H7 (cell line): ENCODE results near the gene TEX22. TPM values are rescaled to one million over a fixed set of nuclear protein-coding genes. Genes with fewer than 3 reads are reported as not detected.

Experiments
- DNase-seq: peaks from one replicate; pipeline ENCODE4 v3.0.0; 2012
- H3K27me3 ChIP-seq: 2 replicates; pipeline ENCODE4 v1.6.0; 2011; ENCODE audit warnings: mild to moderate bottlenecking, low read length; ENCODE audit not compliant: control insufficient read depth, insufficient read depth
- H3K36me3 ChIP-seq: replicated peaks from 2 replicates; pipeline ENCODE4 v1.5.1; 2011; ENCODE audit warnings: low read length; ENCODE audit not compliant: control insufficient read depth, insufficient read depth
- H3K4me3 ChIP-seq: 2 replicates; pipeline ENCODE4 v1.5.1; 2011; ENCODE audit warnings: low read depth, mild to moderate bottlenecking, control low read depth, low read length, moderate library complexity; ENCODE audit not compliant: insufficient read depth
- total RNA-seq: library from RNA; depleted of rRNA; stranded (reverse); fragments of >200 nt; shearing (Covaris generic); gene quantifications from 2 replicates; pipeline ENCODE4 v1.2.3, GENCODE V29; 2014

Gene TEX22
- total RNA-seq, 1 experiment from 2014 or later: 0.42 TPM

DNA sequence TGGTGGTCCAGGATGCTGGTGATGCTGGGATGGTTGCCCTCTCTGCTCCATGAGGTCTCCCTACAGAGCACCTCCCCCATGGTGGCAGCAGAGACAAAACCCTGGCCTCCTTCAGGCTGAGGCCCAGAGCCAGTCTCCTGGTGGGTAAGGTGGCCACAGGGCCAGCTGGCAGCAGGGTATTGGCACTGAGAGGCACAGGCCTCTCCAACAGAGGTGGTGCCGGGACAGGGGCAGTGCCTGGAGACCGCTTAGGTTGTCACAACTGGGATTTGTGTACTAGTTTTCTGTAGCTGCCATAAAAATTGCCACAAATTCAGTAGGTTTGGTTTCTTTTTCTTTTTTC, 15.2 kb downstream of the TEX22 start:
- Histone ChIP-seq H3K4me3 (no peak overlapping the region), H3K36me3 (no peaks in the 10 kb centered on the region), H3K27me3 (peaks cover 44% of the 10 kb centered on the region)
- no peak for DNase-seq

DNA sequence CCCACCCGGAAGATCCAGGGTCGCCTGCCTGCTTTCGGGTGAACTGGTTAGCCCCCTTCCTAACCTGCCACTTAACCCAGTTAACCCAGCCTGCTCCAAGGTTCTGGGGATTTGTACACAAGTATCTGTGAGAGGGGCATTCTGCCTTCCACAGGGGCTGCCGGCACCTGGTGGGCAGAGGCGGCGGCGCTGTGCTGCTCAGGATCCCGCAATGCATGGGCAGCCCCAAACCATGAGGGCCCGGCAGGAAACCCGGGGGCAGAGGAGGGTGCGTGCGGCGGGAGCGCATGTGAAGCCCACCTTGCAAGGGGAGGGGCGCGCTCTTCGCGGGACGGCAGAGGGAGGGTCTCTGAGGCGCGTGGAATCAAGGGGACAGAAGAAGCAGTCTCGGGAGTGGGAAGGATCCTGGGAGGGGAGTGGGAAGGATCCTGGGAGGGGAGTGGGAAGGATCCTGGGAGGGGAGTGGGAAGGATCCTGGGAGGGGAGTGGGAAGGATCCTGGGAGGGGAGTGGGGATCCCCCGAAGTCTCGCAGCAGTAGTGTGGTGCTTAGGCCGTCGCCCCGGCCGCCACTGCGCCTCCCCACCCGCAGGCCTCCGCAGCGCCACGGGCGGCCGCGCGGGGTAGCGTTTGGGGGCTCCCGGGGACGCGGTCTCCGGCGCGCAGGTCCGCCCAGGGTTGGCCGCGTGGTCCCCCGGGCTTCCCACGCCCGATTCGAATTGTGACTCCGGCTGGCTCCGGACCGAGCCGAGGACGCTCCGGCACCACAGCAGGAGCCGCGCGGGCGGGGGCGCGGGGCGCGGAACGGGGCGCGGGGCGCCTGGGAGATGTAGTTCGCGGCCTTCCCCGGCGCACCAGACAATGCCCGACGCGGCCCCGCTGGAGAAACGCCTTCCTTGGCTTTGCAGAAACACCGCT, 16.4 kb downstream of the TEX22 start:
- H3K4me3 ChIP-seq: peak overlapping the region; percentile 53
- H3K27me3 ChIP-seq: peaks cover 40% of the 10 kb centered on the region
- H3K36me3 ChIP-seq: no peaks in the 10 kb centered on the region
- DNase-seq: peak; percentile 94

DNA sequence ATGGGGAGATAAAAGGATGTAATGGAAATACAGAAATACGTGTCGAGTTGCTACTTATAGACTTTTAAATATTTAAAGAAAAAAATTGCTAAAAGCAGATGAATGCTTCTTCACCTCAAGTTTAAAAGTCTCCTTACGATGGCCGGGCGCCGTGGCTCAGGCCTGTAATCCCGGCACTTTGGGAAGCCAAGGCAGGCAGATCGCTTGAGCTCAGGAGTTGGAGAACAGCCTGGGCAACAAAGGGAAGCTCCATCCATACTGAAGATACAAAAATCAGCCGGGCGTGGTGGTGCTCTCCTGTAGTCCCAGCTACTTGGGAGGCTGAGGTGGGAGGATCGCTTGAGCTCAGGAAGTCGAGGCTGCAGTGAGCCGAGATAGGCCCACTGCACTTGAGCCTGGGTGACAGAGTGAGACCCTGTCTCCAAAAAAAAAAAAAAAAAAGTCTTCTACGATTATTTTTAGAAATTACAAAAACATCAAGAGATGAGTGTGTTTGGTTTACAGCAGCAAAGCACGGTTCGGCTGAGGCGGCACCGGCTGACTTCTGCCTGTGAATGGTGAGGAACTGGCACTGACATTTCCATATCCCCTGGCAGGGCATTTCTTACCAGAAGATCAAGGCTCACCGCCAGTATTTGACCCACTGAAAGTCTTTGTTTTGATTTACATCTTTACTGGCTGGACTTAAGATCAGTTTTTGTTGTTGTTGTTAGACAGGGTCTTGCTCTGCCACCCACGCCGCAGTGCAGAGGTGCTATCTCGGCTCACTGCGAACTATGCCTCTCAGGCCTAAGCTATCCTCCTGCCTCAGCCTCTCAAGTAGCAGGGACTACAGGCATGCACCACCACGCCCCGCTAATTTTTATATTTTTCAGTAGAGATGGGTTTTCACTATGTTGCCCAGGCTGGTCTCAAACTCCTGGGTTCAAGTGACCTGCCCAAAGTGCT, 17.4 kb downstream of the TEX22 start:
- H3K27me3 ChIP-seq: peaks cover 31% of the 10 kb centered on the region
- H3K4me3 ChIP-seq: no peak overlapping the region
- H3K36me3 ChIP-seq: no peaks in the 10 kb centered on the region
- peak; percentile 26 for DNase-seq

DNA sequence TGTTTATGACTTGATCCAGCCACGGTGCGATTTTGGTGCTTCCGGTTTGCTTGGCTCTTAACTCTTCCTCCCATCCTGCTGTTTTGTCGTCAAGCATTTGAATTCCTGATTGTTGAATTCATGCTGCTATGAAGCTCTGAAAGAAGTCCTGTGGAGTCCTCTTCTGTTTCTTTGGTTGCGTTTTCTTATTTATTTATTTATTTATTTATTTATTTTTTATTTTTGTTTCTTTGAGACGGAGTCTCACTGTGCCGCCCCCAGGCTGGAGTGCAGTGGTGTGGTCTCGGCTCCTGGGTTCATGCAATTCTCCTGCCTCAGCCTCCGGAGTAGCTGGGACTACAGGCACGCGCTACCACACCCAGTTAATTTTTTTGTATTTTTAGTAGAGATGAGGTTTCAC, 18.3 kb downstream of the TEX22 start:
- H3K4me3 ChIP-seq: no peak overlapping the region
- DNase-seq: no peak
- no peaks in the 10 kb centered on the region; the same call in 1 of the 2 replicates for H3K36me3 ChIP-seq
- H3K27me3 ChIP-seq: peaks cover 24% of the 10 kb centered on the region

DNA sequence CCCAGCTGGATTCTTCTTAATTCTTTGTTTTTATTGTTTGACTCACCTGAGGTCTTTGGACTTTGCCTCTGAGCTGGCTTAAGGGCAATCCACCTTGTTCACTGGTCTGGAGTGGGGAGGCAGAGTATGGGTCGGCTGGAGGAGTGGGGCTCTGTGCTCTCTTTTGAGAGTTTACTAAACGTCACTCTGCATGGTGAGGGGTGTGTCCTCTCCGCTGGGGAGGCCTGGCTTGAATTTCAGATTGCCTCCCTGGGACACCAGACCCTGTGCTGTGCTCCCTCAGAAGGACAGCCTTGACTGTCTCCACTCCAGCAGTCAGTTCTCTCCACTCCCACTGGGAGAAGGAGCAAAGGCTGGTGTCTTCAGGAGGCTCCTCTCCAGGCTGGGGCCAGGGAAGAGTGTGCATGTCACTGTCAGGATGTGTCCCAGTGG, 19.4 kb downstream of the TEX22 start:
- Histone ChIP-seq H3K36me3 (no peaks in the 10 kb centered on the region; the same call in 1 of the 2 replicates), H3K4me3 (no peak overlapping the region), H3K27me3 (peaks cover 15% of the 10 kb centered on the region)
- DNase-seq: peak; percentile 15

DNA sequence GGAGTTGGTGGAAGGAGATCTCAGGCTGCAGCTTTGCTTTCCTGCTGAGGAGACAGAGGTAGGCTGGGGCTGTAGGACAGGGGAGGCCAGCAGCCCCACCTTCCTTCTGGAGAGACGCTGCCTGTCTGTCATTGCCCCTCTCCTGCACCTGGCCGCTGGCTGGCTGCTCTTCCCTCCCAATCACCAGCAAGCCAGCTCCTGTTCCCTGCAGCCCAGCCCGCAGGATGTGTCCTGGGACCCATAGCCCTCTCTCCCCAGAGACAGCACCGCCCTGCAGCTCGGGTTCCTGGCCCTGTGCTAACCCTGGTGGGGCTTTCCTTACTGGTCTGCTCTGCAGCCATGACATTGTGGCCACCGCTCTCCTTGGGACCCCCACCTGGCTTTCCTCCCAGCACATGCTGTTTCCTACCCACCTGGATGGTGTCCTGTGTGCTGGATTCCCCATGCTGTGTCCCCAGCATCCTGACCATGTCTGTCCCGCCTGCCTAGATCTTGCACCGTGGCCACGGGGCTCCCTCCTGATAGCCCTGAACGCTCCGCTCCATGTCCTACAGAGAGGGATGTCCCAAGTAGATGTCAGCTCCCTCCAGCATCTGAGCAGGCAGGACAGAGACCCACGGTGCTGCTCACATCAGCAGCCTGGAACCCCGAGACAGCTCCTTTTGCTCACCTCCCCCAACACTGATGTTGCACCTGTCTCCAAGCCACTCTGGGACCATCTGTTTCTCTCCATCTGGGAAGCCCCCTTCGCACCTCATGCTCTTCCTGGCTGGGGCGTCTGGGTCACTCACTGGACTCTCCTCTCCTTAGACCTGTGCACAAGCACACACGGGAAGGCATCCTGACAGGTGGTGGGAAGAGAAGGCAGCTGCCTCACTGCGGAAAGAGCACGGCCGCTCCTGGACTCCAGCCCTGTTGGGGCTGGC, 20.2 kb downstream of the TEX22 start:
- peaks cover 7% of the 10 kb centered on the region for H3K27me3 ChIP-seq
- H3K36me3 ChIP-seq: no peaks in the 10 kb centered on the region; the same call in 1 of the 2 replicates
- peak overlapping the region; percentile 67 for H3K4me3 ChIP-seq
- peak; percentile 54 for DNase-seq

DNA sequence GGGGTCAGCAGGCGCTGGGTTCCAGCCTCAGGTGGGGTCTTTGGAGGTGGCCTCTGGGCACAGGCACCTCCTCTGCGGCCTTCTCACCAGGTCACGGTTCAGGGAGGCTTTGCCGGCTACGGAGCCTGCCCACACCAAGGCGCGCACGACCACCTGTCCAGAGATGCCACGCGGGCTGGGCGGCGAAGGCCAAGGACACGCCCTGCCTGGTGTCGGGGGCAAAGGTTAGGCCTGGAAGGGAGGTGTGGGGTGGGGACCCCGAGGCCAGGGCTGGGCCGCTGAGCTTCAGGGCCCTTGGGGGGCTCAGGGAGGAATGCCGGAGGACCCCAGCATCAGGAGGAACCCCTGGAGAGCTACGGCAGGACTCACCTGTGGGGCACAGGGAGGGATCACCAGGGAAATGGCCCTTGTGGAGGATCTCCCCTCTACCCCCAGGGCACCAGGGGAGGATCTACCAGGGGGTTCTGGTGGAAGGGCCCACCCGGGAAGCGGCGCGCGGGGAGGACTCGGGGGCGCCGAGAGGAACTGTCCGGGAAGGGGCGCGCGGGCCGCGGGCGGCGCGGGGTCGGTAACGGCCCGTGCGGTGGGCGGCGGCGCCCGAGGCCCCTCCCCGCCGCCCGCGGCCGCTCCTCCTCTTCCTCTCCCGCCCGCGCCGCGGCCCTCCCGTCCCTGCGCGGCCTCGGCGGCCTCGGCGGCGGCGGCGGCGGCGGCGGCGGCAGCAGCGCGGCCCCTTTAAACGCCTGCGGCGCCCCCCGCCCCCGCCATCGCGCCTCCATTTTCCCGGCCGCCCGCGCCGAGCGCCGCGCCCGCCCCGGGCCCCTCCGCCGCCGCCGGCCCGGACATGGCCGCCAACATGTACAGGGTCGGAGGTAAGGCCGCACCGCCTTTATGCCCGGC, 21.1 kb downstream of the TEX22 start, which contains the start of gene MTA1:
Gene MTA1 (plus strand): TSS at position 633 of the 897 bp plus-strand sequence. CDS start 209 bp downstream, at position 842.
- no peaks in the 10 kb centered on the region; the same call in 1 of the 2 replicates for H3K36me3 ChIP-seq
- peak; percentile 96 for DNase-seq
- H3K4me3 ChIP-seq: peak within 1 kb of the TSS; percentile 85
- no peaks in the 10 kb centered on the region; the same call in none of the 2 replicates for H3K27me3 ChIP-seq

DNA sequence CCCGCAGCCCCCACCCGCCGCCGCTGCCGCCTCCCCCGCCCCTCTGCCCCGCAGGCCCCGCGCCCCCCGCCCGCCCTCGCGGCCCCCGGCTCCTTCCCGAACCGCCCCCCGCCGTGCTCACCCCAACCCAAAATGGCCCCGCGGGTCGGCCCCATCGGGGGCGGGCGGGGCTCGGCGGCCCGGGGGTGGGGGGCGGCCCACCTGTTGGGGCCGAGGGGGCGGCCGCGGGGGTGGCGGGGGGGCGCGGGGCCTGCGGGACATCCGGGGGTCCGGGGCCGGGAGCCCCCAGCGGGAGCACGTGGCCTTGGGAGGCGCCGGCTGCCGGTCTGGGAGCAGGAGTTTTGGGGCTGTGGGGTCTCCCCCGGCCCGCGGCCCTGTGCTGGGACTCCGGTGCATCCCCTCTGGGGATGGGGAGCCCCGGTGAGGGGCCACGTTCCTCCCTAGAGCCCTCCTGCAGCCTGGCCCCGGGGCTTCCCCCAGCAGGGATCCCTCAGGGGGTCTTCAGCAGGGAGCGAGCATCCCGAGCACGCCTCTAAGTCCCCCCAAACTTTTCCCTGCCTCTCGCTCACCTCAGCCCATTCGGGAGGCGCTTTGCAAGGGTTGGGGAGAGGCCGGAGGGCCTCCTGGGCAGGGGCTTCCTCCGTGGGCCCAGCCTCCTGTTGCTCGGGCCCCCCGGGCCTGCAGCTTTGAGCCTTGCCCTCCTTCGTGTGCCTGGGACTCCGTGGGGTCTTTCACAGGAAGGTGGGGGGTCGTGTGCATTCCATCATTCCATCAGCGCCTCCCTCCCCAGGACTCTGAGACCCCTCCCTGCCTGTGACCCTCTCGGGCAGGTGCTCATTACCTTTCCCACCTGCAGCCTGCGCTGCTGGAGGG, 22.0 kb downstream of the TEX22 start:
- no peaks in the 10 kb centered on the region; the same call in 1 of the 2 replicates for H3K27me3 ChIP-seq
- H3K36me3 ChIP-seq: no peaks in the 10 kb centered on the region; the same call in none of the 2 replicates
- H3K4me3 ChIP-seq: peak overlapping the region; percentile 85
- peak; percentile 90 for DNase-seq

DNA sequence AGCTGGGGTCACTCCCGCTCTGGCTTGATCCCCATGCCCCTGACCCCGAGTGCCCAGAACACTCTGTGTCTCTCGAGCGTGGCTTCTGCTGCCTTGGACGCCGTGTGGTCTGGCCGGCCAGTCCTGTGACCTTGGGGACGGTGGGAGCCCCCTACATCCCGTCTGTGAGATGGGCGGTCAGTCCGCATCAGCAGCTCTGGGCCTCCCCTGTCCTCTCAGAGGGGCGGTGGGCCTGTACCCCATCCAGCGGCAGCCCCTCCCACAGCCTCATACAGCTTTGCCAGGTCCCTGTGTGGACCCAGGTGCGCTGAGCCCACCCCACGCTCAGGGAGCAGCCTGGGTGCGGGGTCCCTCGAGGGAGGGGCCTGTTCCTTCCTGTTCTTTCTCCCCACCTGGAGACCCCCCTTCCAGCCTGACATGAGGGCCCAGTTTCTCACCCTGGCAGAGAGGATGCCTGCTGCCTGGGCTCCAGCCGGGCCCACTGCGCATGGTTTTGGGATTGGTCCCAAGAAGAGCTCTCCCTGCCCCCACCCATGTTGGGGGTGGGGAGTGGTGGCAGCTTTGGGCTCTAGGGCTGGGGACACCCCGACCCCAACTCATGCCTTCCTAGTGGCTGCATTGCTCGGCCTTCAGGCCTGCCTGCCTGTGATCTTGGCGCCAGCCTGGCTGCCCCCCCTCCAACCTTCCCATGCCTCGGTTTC, 22.8 kb downstream of the TEX22 start:
- Histone ChIP-seq H3K4me3 (peak overlapping the region; percentile 85), H3K36me3 (no peaks in the 10 kb centered on the region; the same call in none of the 2 replicates)
- DNase-seq: peak; percentile 85

DNA sequence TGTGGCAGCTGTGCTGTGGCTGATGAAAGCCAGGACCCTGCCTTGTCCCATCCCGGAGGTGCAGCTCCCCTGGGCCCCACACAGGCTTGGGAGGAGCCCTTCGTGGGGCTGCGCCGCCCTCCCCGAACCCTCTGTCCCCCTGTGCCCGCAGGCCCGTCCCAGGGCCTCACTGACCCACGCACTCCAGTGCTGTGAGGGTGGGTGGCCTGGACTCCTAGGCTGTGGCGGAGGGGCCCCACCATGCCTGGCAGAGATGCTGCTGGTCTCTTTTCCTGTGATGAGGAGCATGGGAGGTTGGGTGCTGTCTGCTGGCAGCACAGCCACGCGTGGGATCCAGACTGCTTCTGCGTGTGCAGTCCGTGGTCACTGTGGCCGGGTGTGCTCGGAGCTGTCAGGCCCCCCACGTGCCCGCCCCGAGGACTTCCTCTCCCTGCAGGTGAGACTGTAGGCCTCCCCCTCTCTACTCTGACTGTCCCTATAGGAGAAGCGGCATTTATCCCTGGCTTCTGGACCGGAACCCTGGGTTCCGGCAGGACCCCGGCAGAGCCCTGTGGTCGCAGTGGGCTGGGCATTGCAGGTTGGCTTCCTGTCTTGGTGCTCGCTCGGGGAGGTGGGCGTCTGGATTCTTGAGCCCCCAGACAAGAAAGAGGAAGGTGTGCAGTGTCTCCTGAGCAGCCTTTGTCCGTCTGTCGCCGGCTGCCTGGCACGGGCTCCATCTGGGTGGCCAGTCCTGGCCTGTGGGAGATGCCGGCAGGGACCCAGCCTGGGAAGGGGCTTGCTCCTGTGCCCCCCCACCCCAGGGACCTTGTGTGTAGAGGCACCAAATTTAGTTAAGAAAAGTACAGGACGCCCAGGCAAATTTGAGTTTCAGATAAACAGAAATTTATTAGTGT, 23.6 kb downstream of the TEX22 start:
- H3K27me3 ChIP-seq: no peaks in the 10 kb centered on the region
- no peak overlapping the region for H3K4me3 ChIP-seq
- peaks cover 2% of the 10 kb centered on the region for H3K36me3 ChIP-seq
- DNase-seq: peak; percentile 64

More for the DNA sequence above, 22.8 kb downstream of the TEX22 start:
- H3K27me3 ChIP-seq: no peaks in the 10 kb centered on the region
